K562 (cell line): ENCODE results near the gene TRIOBP. TPM values are rescaled to one million over a fixed set of nuclear protein-coding genes. Genes with fewer than 3 reads are reported as not detected.

Source experiments
- ATAC-seq: fragments of 200-7000 bp; cut with Tn5 transposase; 3 replicates; pipeline ENCODE4 v1.9.1; 2020; ENCODE audit warnings: moderate library complexity
- BruUV-seq: library from RNA; stranded (reverse); fragments of 400-500 nt; replicated peaks from 2 replicates; lab custom pipeline; 2021; lab: Mats Ljungman, UMichigan
- CTCF ChIA-PET: fragments of 300-600 bp; formaldehyde crosslinking; extraction: SDS; loops from one replicate; lab custom pipeline; 2021; ENCODE audit warnings: low intra/inter-chr PET ratio; lab: Yijun Ruan, JAX
- POLR2A ChIA-PET: fragments of 300-600, 350-650 bp; sonication (Branson Sonifier 250); formaldehyde crosslinking; extraction: SDS; loops from one replicate; lab custom pipeline; 2021; ENCODE audit warnings: antibody characterized with exemption, inconsistent platforms; lab: Yijun Ruan, JAX
- DNase-seq, 4 experiments: peaks; one replicate each; pipeline versions ENCODE4 v3.0.0 to v3.0.0-alpha.2; 2011 to 2018; ENCODE audit warnings: low spot score in 3 of 4, mixed read lengths in 3 of 4; ENCODE audit errors: extremely low read depth in 1 of 4
- FAIRE-seq: peaks from 2 replicates; lab custom pipeline; 2011; peaks lifted over from hg19 to GRCh38; lab: Jason Lieb, UNC
- H2AFZ ChIP-seq: 2 replicates; pipeline ENCODE4 v1.6.0; 2011; ENCODE audit warnings: low read depth, low read length, control low read depth, inconsistent platforms
- H3K27ac ChIP-seq: fragments of 200-600 bp; 3 replicates; pipeline ENCODE4 v1.8.0; 2011; ENCODE audit warnings: low read depth, mild to moderate bottlenecking, control low read depth, inconsistent platforms, low read length, moderate library complexity, mixed read lengths; ENCODE audit errors: extremely low read depth
- H3K27me3 ChIP-seq, 2 experiments: fragments of 300-600 bp in 1 of 2; 2 replicates in 1 of 2; 3 replicates in 1 of 2; pipeline versions ENCODE4 v1.6.0 to v1.8.0; 2011; ENCODE audit warnings: inconsistent platforms in 2 of 2, low read length in 2 of 2, mild to moderate bottlenecking in 1 of 2, mixed read lengths in 1 of 2, moderate library complexity in 1 of 2; ENCODE audit not compliant: control insufficient read depth in 2 of 2, insufficient read depth in 2 of 2
- H3K36me3 ChIP-seq: fragments of 300-600 bp; 3 replicates; pipeline ENCODE4 v1.8.0; 2011; ENCODE audit warnings: mild to moderate bottlenecking, low read length, inconsistent platforms; ENCODE audit not compliant: control insufficient read depth, insufficient read depth
- H3K4me1 ChIP-seq, 2 experiments: fragments of 200-600 bp in 1 of 2; replicated peaks in 1 of 2; 2 replicates in 1 of 2; 3 replicates in 1 of 2; pipeline versions ENCODE4 v1.5.1 to v1.8.0; 2011; ENCODE audit warnings: inconsistent platforms in 2 of 2, low read length in 2 of 2, mild to moderate bottlenecking in 1 of 2, mixed read lengths in 1 of 2, moderate library complexity in 1 of 2; ENCODE audit not compliant: control insufficient read depth in 2 of 2, insufficient read depth in 2 of 2
- H3K4me2 ChIP-seq: 2 replicates; pipeline ENCODE4 v1.6.1; 2011; ENCODE audit warnings: low read length, control low read depth, inconsistent platforms, mixed read lengths; ENCODE audit not compliant: insufficient read depth
- H3K4me3 ChIP-seq: fragments of 200-600 bp; sonication (generic), shearing (Covaris generic); 2 replicates; pipeline ENCODE4 v1.5.1; 2016; ENCODE audit warnings: control low read depth, inconsistent platforms
- H3K79me2 ChIP-seq: fragments of 200-600 bp; 3 replicates; pipeline ENCODE4 v1.8.0; 2011; ENCODE audit warnings: low read length, inconsistent platforms; ENCODE audit not compliant: control insufficient read depth, insufficient read depth
- H3K9ac ChIP-seq, 2 experiments: 2 replicates each; pipeline versions ENCODE4 v1.6.0 to v1.6.1; 2011; ENCODE audit warnings: low read depth in 2 of 2, low read length in 2 of 2, control low read depth in 1 of 2, inconsistent platforms in 1 of 2, mild to moderate bottlenecking in 1 of 2, mixed read lengths in 1 of 2; ENCODE audit not compliant: insufficient read depth in 1 of 2
- H3K9me1 ChIP-seq: one replicate; pipeline ENCODE4 v1.6.0; 2011; ENCODE audit warnings: inconsistent platforms, mild to moderate bottlenecking, low read length, moderate library complexity; ENCODE audit not compliant: control insufficient read depth, insufficient read depth
- H3K9me3 ChIP-seq: replicated peaks from 2 replicates; pipeline ENCODE4 v1.5.1; 2011; ENCODE audit warnings: low read depth, low read length, inconsistent platforms; ENCODE audit not compliant: control insufficient read depth, insufficient read depth
- H4K20me1 ChIP-seq: replicated peaks from 2 replicates; pipeline ENCODE4 v1.6.1; 2011; ENCODE audit warnings: low read length, inconsistent platforms, mixed read lengths; ENCODE audit not compliant: control insufficient read depth, insufficient read depth
- MED1 ChIP-seq: sonication (generic); formaldehyde crosslinking; IDR thresholded peaks from 2 replicates; pipeline ENCODE4 v1.8.1; 2023; ENCODE audit warnings: missing genetic modification reagents, borderline replicate concordance
- SMC3 ChIP-seq: conservative IDR thresholded peaks from 2 replicates; pipeline ENCODE4 v1.6.1; 2011; ENCODE audit warnings: low read depth, low read length, improper control_type of control experiment; ENCODE audit not compliant: insufficient read depth
- ZBED1 ChIP-seq: IDR thresholded peaks from 2 replicates; pipeline ENCODE4 v1.6.1; 2014
- ZNF512 ChIP-seq: IDR thresholded peaks from 2 replicates; pipeline ENCODE4 v1.6.1; 2016; ENCODE audit warnings: missing genetic modification characterization, missing compliant biosample characterization
- ZZZ3 ChIP-seq: fragments of 450-650 bp; IDR thresholded peaks from 2 replicates; pipeline ENCODE4 v1.6.1; 2016; ENCODE audit warnings: antibody characterized with exemption, mild to moderate bottlenecking, moderate library complexity
- WGBS: fragments of 100-300 bp; shearing (Covaris generic); methylation state at CpG from one replicate; pipeline ENCODE4 v1.1.6; 2016; ENCODE audit warnings: low coverage, mixed read lengths; ENCODE audit not compliant: insufficient coverage; ENCODE audit errors: missing lambda C conversion rate; 5-methylcytosine and 5-hydroxymethylcytosine counted together
- in situ Hi-C: fragments of 300-500 bp; cut with MboI; formaldehyde crosslinking; loops from 4 replicates; pipeline ENCODE4 v1.15.0; 2018; ENCODE audit warnings: inconsistent platforms, mixed read lengths
- intact Hi-C: fragments of 100-400 bp; cut with micrococcal nuclease; formaldehyde crosslinking; loops from 2 replicates; pipeline ENCODE4 v1.14.2; 2022
- polyA plus RNA-seq, 8 experiments: library from polyadenylated mRNA; depleted of rRNA in 4 of 8; stranded (reverse) in 5 of 8; unstranded in 3 of 8; fragments of >200 nt; fragmentation: Nextera tagmentation in 2 of 8; fragmentation: Illumina TruSeq in 1 of 8; extraction: Ambion mirVana in 2 of 8; extraction: Trizol in 1 of 8; gene quantifications; 2 replicates each; pipeline versions ENCODE4 v1.2.1 to v1.2.3, GENCODE V29; 2011 to 2014; ENCODE audit warnings: inconsistent platforms in 1 of 8, missing spikeins in 1 of 8
- total RNA-seq, 7 experiments: library from RNA; depleted of rRNA in 6 of 7; stranded (reverse); fragments of >200 nt in 6 of 7; fragmentation: Illumina TruSeq in 2 of 7; extraction: Trizol in 2 of 7; gene quantifications; 2 replicates each; pipeline versions ENCODE4 v1.2.1 to v1.2.3, GENCODE V29; 2011 to 2021; ENCODE audit warnings: low replicate concordance in 1 of 7
- TF ChIP-seq, protein P1 (sequence below): sonication (generic); formaldehyde crosslinking; IDR thresholded peaks from 2 replicates; pipeline ENCODE4 v1.8.0; 2022; ENCODE audit warnings: mild to moderate bottlenecking, low read depth, missing genetic modification reagents

TRIOBP gene
- total and polyA plus RNA-seq, 9 of the 15 experiments (the other 6 are each of a cell fraction or from before 2014, with no cell fraction given) = 0.24 to 13.8 (median 5.5) TPM

GRCh38 chr22:37703906-37704305, 7.1 kb downstream of the TRIOBP start:
- H3K27ac ChIP-seq = no peak overlapping the region
- TF ChIP-seq, protein P1, sequence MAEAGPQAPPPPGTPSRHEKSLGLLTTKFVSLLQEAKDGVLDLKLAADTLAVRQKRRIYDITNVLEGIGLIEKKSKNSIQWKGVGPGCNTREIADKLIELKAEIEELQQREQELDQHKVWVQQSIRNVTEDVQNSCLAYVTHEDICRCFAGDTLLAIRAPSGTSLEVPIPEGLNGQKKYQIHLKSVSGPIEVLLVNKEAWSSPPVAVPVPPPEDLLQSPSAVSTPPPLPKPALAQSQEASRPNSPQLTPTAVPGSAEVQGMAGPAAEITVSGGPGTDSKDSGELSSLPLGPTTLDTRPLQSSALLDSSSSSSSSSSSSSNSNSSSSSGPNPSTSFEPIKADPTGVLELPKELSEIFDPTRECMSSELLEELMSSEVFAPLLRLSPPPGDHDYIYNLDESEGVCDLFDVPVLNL (CRISPR knock-in tag) = no peak
- TF ChIP-seq ZNF512 (tag) (no peak), ZBED1 (no peak), MED1 (no peak), ZZZ3 (no peak), SMC3 (no peak)
- TF ChIP-seq, all 486 proteins: peak for 0
- Histone ChIP-seq H2AFZ (no peak overlapping the region), H3K9me1 (no peaks in the 10 kb centered on the region), H3K36me3 (no peaks in the 10 kb centered on the region), H3K9me3 (no peaks in the 10 kb centered on the region), H3K9ac (no peak overlapping the region), H3K27me3 (0 out of 5 replicates have a peak, but pooled peaks cover 0 to 6% of the 10 kb centered on the region in 2 experiments), H4K20me1 (no peaks in the 10 kb centered on the region), H3K4me2 (no peak overlapping the region), H3K4me3 (no peak overlapping the region), H3K79me2 (no peaks in the 10 kb centered on the region), H3K4me1 (peaks cover 0 to 5% of the 10 kb centered on the region in 2 experiments; a peak in 3 of 5 replicates)
- in situ Hi-C loops (no loop called here), intact Hi-C loops (no loop called here)
- ATAC-seq (no peak), FAIRE-seq (no peak), DNase-seq (no peak)
- 22% methylated on average over 7 of the region's 7 CpGs for WGBS
- CTCF ChIA-PET = no interaction called here
- POLR2A ChIA-PET = no interaction called here
- BruUV-seq = no TSS peak
